ENCODE data around the gene HMG20A. TPM values are rescaled to one million over a fixed set of nuclear protein-coding genes. Genes with fewer than 3 reads are reported as not detected.

Gene HMG20A
- total RNA-seq, 3 donors from 2014 or later: 35.8 to 48.2 (median 46.4) TPM

DNA sequence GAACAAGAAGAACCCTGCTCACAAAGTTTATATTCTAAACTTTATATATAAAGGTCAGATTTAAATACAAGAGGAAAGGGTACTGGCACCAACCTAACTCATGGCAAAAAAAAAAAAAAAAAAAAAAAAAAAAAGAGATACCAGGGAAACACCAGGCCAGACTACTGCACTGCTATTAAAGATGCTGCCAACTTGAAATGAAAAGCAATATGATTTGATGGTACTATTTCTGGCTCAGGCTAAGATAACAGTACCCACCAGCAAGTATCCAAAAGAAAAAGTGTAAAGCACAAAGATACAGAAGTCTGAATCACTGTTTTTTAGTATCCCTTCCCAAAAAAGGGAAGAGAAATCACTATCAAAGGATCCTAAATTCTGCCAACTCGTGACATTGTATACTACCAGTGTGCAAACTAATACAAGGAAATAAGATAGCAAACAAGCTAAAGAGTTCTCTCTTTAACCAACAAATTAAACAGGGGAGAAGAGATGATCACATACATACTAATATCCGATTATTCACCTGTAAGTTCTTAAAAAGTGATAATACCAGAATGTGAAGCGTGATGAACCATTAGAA, 29.2 kb upstream of the HMG20A start:
- Histone ChIP-seq H3K36me3 (no peaks in the 10 kb centered on the region), H3K4me3 (no peak overlapping the region), H3K9me3 (peaks cover 10 to 16% of the 10 kb centered on the region in 2 donors), H3K27me3 (no peaks in the 10 kb centered on the region), H3K4me1 (peaks cover 0 to 4% of the 10 kb centered on the region in 2 donors), H3K27ac (no peak overlapping the region)
- TF ChIP-seq POLR2A (IDR thresholded peaks at IDR 0.05): no peak
- TF ChIP-seq POLR2AphosphoS5 (IDR thresholded peaks at IDR 0.05): no peak
- TF ChIP-seq CTCF (IDR thresholded peaks at IDR 0.05): no peak
- no peak for DNase-seq (ENCODE audit: low spot score in 2 of 2)
- intact Hi-C loops (cut with DNase I; ENCODE audit: low total_unique reads): no loop called here

DNA sequence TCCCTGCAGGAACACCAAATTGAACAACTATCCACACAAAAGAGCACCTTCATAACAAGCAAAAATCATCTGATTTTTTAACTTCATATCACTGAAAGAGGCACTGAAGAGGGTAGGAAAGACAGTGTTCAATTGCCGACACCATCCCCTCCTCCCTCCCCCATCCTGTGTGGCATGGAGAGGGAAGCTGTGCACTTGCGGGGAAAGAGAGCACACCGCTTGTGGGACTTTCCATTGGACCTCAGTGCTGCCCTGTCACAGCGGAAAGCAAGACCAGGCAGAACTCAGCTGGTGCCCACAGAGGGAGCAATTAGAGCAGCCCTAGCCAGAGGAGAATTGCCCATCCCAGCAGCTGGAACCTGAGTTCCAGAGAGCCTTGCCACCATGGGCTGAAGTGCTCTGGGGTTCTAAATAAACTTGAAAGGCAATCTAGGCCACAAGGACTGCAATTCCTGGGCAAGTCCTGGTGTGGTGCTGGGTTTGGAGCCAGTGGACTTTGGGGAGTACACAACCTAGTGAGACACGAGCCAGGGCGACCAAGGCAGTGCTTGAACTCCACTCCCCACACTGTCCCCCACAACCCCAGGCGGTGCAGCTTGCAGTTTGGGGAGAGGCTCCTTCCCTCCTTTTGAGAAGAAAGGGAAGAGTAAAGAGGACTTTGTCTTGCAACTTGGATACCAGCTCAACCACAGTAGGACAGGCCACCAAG, 27.8 kb upstream of the HMG20A start:
- Histone ChIP-seq H3K36me3 (no peaks in the 10 kb centered on the region), H3K27me3 (no peaks in the 10 kb centered on the region), H3K9me3 (peaks cover 13 to 18% of the 10 kb centered on the region in 2 donors), H3K27ac (no peak overlapping the region), H3K4me3 (no peak overlapping the region), H3K4me1 (peaks cover 0 to under 1% of the 10 kb centered on the region in 2 donors)
- intact Hi-C loops (cut with DNase I; ENCODE audit: low total_unique reads): no loop called here
- TF ChIP-seq POLR2AphosphoS5 (IDR thresholded peaks at IDR 0.05) (no peak), POLR2A (IDR thresholded peaks at IDR 0.05) (no peak), CTCF (IDR thresholded peaks at IDR 0.05) (no peak)
- no peak for DNase-seq (ENCODE audit: low spot score in 2 of 2)

DNA sequence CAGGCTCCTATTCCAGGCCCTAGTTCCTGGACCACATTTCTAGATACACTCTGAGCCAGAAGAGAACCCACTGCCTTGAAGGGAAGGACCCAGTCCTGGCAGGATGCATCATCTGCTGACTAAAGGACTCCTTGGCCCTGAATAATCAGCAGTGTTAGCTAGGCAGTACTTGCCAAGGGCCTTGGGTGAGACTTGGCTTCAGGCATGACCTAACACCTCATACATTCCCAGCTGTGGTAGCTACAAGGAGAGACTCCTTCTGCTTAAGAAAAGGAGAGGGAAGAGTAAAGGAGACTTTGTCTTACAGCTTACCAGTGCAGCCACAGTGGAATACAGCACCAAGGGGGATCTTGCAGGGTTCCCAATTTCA, 27.2 kb upstream of the HMG20A start:
- Histone ChIP-seq H3K4me1 (no peaks in the 10 kb centered on the region), H3K4me3 (no peak overlapping the region), H3K27ac (no peak overlapping the region), H3K9me3 (peaks cover 17 to 24% of the 10 kb centered on the region in 2 donors), H3K36me3 (no peaks in the 10 kb centered on the region), H3K27me3 (no peaks in the 10 kb centered on the region)
- TF ChIP-seq CTCF (IDR thresholded peaks at IDR 0.05): no peak
- TF ChIP-seq POLR2AphosphoS5 (IDR thresholded peaks at IDR 0.05): no peak
- TF ChIP-seq POLR2A (IDR thresholded peaks at IDR 0.05): no peak
- intact Hi-C loops (cut with DNase I; ENCODE audit: low total_unique reads): no loop called here
- no peak for DNase-seq (ENCODE audit: low spot score in 2 of 2)

DNA sequence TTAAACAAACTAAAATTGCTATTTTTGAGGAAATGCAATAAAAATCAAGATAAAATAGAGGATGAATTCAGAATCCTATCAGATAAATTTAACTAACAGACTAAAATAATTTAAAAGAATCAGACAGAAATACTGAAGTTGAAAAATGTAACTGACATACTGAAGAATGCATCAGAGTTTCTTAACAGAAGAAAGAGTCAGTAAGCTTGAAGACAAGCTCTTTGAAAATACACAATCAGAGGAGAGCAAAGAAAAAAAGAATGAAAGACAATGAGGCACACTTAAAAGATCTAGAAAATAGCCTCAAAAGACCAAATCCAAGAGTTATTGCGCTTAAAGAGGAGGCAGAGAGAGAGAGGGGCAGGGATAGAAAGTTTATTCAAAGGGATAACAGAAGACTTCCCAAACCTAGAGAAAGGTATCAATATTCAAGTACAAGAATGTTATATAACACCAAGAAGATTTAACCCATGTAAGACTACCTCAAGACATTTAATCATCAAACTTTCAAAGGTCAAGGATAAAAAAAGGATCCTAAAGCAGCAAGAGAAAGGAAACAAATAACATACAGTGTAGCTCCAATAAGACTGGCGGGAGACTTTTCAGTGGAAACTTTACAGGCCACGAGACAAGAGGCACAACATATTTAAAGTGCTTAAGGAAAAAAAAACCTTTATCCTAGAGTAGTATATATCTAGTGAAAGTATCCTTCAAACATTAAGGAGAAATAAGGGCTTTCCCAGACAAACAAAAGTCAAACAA, 25.5 kb upstream of the HMG20A start:
- Histone ChIP-seq H3K4me1 (no peaks in the 10 kb centered on the region), H3K27me3 (no peaks in the 10 kb centered on the region), H3K9me3 (peaks cover 31 to 41% of the 10 kb centered on the region in 2 donors), H3K4me3 (no peak overlapping the region), H3K27ac (no peak overlapping the region), H3K36me3 (no peaks in the 10 kb centered on the region)
- intact Hi-C loops (cut with DNase I; ENCODE audit: low total_unique reads): no loop called here
- no peak for DNase-seq (ENCODE audit: low spot score in 2 of 2)
- TF ChIP-seq CTCF (IDR thresholded peaks at IDR 0.05): no peak
- no peak for TF ChIP-seq POLR2A (IDR thresholded peaks at IDR 0.05)
- TF ChIP-seq POLR2AphosphoS5 (IDR thresholded peaks at IDR 0.05): no peak

DNA sequence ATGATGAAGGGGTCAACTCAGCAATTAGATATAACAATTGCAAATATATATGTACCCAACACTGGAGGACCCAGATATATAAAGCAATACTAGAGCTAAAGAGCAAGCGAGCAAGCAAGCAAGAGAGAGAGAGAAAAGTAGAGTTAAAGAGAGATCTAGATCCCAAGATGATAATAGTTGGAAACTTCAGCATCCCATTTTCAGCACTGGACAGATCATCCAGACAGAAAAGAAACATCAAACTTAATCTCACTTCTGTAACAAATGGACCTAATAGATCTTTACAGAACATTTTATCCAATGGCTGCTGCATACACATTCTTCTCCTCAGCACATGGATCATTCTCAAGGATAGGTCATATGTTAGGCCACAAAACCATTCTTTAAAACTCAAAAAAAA, 24.0 kb upstream of the HMG20A start:
- H3K27me3 ChIP-seq: no peaks in the 10 kb centered on the region
- H3K4me1 ChIP-seq: no peaks in the 10 kb centered on the region
- peaks cover 31 to 44% of the 10 kb centered on the region in 2 donors for H3K9me3 ChIP-seq
- intact Hi-C loops (cut with DNase I; ENCODE audit: low total_unique reads): no loop called here
- no peaks in the 10 kb centered on the region for H3K36me3 ChIP-seq
- no peak overlapping the region for H3K27ac ChIP-seq
- no peak overlapping the region for H3K4me3 ChIP-seq
- DNase-seq (ENCODE audit: low spot score in 2 of 2): no peak
- TF ChIP-seq POLR2AphosphoS5 (IDR thresholded peaks at IDR 0.05) (no peak), CTCF (IDR thresholded peaks at IDR 0.05) (no peak), POLR2A (IDR thresholded peaks at IDR 0.05) (no peak)
